Activated T-cell treated with anti-CD3 and anti-CD28 coated beads, Interleukin-2, amount 50 U/mL, for 72 hours (primary cell): Measurements from ENCODE around the gene PEAK3. TPM values are rescaled to one million over a fixed set of nuclear protein-coding genes. Genes with fewer than 3 reads are reported as not detected.
A peak's percentile ranks its signal among the peaks of the same experiment; 100 is the strongest.

Experiments
- ATAC-seq, 2 donors: fragments of 150-1000 bp; cut with Tn5 transposase; replicated peaks in 1 of 2; 2 replicates each; pipeline ENCODE4 v1.10.0; 2021; ENCODE audit warnings: moderate library complexity in 2 of 2, mild to moderate bottlenecking in 1 of 2
- DNase-seq, 2 donors: peaks; one replicate each; pipeline ENCODE4 v3.0.0; 2021 to 2022; ENCODE audit warnings: mixed read lengths in 1 of 2
- H3K27ac Mint-ChIP-seq: one replicate; pipeline ENCODE4 v1.8.0; 2022; ENCODE audit warnings: mild to moderate bottlenecking, moderate library complexity, mixed read lengths
- H3K27me3 Mint-ChIP-seq: one replicate; pipeline ENCODE4 v1.8.0; 2022; ENCODE audit warnings: low read depth, mixed read lengths
- H3K36me3 Mint-ChIP-seq, 2 donors: one replicate each; pipeline ENCODE4 v1.8.0; 2022; ENCODE audit warnings: mixed read lengths in 2 of 2, mild to moderate bottlenecking in 1 of 2; ENCODE audit not compliant: insufficient read depth in 2 of 2
- H3K4me1 Mint-ChIP-seq: one replicate; pipeline ENCODE4 v1.8.0; 2022; ENCODE audit warnings: low read depth, mixed read lengths
- H3K4me3 Mint-ChIP-seq, 2 donors: one replicate each; pipeline ENCODE4 v1.8.0; 2022; ENCODE audit warnings: mild to moderate bottlenecking in 2 of 2, mixed read lengths in 2 of 2, moderate library complexity in 2 of 2
- H3K9me3 Mint-ChIP-seq, 2 donors: one replicate each; pipeline ENCODE4 v1.8.0; 2022; ENCODE audit warnings: mixed read lengths in 2 of 2
- total RNA-seq, 2 donors: library from RNA; stranded (reverse); gene quantifications; one replicate each; pipeline ENCODE4 v1.2.3, GENCODE V29; 2022

Gene PEAK3
- total RNA-seq, 2 donors from 2014 or later: 0.09 TPM; not detected in 1

DNA sequence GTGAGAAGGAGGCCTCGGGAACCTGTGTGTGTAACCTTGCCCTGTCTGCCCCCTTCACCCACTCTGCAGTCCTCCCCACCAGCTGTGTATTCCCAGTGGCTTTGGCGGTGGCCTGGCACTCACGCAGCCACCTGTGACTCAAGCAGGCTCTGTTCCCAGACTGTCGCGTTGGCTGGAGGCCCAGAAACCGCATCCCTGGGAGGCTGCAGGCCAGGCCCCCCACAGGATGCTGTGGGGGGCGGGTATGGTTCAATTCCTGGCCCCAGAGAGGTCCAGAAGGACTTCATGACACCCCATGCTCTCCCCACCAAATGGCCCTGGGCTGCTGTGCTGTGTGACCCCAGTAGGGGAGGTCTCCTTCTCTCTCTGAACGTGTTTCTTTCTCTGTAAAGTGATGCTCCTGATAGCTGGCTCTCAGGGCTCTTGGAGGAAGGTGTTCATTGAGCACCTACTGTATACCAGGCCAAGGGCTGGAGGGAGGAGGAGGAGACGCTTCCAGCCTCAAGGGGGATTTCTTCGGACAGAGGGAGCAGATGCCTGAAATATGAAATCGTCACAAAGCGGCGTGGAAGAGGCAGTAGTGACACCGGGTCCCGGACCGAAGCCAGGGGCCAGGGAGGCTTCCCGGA, 27.9 kb upstream of the PEAK3 start:
- peaks cover under 1 to 2% of the 10 kb centered on the region in 2 donors for H3K9me3 Mint-ChIP-seq
- H3K27ac Mint-ChIP-seq: no peak overlapping the region
- ATAC-seq (no peak), DNase-seq (no peak)
- H3K36me3 Mint-ChIP-seq: peaks cover 3 to 4% of the 10 kb centered on the region in 2 donors
- H3K4me1 Mint-ChIP-seq: no peaks in the 10 kb centered on the region
- H3K27me3 Mint-ChIP-seq: peaks cover 55% of the 10 kb centered on the region
- no peak overlapping the region for H3K4me3 Mint-ChIP-seq

DNA sequence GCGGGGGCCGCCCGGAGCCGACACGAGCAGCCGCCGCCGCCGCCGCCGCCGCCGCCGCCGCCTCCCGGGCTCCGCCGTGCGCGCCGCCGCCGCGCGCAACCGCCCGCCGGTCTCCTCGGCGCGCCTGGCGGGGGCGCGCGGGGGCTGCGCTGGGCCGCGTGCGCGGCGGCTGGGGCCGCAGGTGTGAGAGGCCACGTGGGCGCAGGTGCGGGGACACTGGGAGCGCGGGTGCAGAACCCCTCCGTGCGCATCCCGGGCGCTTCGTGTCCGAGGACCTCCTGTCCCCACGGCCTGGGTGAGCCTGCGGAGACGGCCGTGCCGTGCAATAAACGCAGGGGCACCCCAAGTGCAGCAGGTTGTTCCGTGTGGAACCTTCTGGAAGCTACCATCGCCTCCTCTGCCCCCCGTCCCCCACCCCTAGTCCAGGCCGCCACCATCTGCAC, 26.2 kb upstream of the PEAK3 start, which contains the start of gene LINGO3:
LINGO3 (minus strand) TSS at position 41 of the 443 bp plus-strand sequence. CDS start 16,378 bp downstream, outside the sequence.
- Mint-ChIP-seq H3K27me3 (peaks cover 63% of the 10 kb centered on the region), H3K4me3 (peak within 1 kb of the TSS; percentile 62 to 69), H3K4me1 (peaks cover 1% of the 10 kb centered on the region), H3K9me3 (no peaks in the 10 kb centered on the region), H3K36me3 (peaks cover 0 to 2% of the 10 kb centered on the region in 2 donors), H3K27ac (no peak within 1 kb of the TSS)
- DNase-seq: no peak
- no peak for ATAC-seq

DNA sequence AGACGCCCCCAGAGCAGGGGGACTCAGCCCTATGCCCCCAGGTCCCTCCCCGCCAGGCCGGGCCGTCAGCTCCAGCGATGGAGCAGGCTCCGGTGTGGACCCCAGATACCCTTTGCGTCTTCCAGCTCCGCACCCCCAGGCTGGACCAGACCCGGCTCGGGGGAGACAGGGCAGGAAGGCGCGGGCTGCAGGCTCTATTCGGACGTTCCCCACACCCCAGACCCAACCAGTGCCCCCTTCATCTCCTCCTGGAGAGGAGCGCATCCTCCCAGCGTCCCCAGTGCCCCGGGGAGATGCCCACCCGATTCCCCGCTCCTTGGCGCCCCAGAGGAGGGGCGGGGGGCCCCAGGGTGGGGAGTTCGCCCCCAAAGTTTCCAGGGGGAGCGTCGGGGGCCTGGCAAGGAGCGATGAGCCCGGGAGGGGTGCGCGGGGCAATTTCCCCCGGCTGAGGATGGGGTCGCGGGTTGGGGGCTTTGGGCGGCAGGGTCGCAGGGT, 25.6 kb upstream of the PEAK3 start:
- Mint-ChIP-seq H3K27ac (no peak overlapping the region), H3K27me3 (peaks cover 64% of the 10 kb centered on the region), H3K36me3 (peaks cover 0 to 2% of the 10 kb centered on the region in 2 donors), H3K9me3 (no peaks in the 10 kb centered on the region), H3K4me3 (peak overlapping the region in 1 of 2 donors; percentile 15), H3K4me1 (peaks cover 7% of the 10 kb centered on the region)
- DNase-seq (no peak), ATAC-seq (no peak)

DNA sequence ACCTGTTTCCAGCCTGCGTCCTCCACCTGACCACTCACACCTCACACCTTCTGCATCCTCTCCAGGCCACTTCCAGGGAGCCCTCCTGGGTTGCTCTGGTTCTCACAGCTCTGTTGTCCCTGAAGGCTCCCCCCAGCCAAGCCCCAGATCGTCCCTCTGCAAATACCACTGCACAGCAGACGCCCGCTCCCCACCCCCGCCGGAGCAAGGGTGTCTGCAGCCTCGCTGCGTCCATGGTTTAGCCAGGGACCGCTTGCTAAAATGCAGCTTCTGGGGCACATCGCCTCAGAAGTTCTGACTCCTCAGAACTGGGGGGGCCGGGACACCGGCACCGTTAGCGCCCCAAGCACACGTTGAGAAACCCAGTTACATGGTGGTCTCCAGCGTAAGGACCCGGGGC, 25.0 kb upstream of the PEAK3 start:
- Mint-ChIP-seq H3K4me3 (peak overlapping the region in 1 of 2 donors; percentile 4), H3K27ac (no peak overlapping the region), H3K27me3 (peaks cover 64% of the 10 kb centered on the region), H3K4me1 (peaks cover 7% of the 10 kb centered on the region), H3K9me3 (no peaks in the 10 kb centered on the region), H3K36me3 (peaks cover 0 to 2% of the 10 kb centered on the region in 2 donors)
- DNase-seq: no peak
- no peak for ATAC-seq

DNA sequence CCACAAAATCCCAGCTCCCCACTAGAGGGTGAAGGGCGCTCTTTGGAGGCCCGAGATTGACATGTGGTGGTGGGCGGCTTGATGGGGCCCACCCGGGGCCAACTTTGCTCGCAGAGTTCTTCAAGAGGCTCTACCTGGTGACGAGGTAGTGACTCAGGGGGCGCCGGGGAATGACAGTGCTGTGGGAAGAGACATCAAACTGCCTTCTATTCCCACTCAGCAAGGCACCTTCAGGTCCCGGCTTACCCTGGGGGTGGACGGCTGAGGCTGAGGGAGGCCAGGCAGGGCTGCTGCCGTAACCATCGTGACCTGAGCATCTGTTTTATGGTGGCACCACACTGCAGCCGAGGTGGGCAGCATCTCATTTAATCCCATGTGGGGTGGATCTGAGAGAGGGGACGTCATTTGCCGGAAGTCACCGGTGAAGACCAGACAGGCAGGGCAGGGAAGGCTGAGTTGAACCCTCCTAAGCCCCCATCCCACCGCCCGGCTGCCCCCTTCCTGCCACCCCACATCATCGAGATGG, 24.4 kb upstream of the PEAK3 start:
- Mint-ChIP-seq H3K9me3 (no peaks in the 10 kb centered on the region), H3K36me3 (peaks cover 0 to 2% of the 10 kb centered on the region in 2 donors), H3K4me1 (peaks cover 7% of the 10 kb centered on the region), H3K27me3 (peaks cover 68% of the 10 kb centered on the region), H3K27ac (no peak overlapping the region), H3K4me3 (peak overlapping the region in 1 of 2 donors; percentile 24)
- no peak for DNase-seq
- peak in 1 of 2 donors; percentile 14 for ATAC-seq

DNA sequence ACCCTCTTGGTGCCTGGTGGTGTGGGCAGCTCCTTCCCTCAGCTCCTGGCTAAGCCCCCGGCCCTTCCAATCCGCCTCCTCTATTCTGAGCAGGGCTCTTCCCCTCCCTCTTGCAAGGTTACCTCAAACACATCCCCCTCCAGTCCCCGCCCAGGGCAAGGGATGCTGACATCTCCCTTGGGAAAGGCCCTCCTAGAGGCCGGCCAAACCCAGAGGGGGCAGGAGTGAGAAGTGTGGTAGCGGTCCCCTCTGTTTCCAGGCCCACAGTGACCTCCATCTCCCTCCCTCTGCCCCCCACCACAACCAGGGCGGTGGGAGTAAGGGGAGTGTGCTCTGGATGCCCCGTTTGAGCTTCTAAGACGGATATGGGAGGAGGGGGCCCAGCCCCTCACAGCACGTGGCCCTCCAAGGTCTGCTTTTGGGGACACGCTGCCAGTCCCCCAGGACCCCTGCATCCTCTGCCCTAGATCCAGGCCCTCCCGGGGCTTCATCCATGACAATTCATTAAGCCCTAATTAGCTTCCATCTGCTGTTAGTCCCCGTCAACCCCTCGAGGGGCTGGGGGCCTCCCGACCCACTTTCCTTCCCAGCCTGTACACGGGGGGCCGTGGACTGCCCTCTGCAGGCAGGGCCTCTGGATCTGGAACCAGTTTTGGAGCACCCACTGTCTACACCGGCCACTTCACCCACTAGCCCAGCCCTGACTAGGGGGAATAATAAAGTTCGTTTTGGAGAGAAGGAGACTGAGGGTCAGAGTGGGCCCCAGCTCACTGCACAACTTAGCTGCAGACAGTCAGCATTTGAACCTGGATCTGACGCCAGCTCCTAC, 23.7 kb upstream of the PEAK3 start:
- H3K27me3 Mint-ChIP-seq: peaks cover 71% of the 10 kb centered on the region
- no peak overlapping the region for H3K27ac Mint-ChIP-seq
- DNase-seq (no peak), ATAC-seq (peak in 1 of 2 donors; percentile 6)
- no peaks in the 10 kb centered on the region for H3K9me3 Mint-ChIP-seq
- H3K4me3 Mint-ChIP-seq: no peak overlapping the region
- peaks cover 0 to 2% of the 10 kb centered on the region in 2 donors for H3K36me3 Mint-ChIP-seq
- peaks cover 7% of the 10 kb centered on the region for H3K4me1 Mint-ChIP-seq

DNA sequence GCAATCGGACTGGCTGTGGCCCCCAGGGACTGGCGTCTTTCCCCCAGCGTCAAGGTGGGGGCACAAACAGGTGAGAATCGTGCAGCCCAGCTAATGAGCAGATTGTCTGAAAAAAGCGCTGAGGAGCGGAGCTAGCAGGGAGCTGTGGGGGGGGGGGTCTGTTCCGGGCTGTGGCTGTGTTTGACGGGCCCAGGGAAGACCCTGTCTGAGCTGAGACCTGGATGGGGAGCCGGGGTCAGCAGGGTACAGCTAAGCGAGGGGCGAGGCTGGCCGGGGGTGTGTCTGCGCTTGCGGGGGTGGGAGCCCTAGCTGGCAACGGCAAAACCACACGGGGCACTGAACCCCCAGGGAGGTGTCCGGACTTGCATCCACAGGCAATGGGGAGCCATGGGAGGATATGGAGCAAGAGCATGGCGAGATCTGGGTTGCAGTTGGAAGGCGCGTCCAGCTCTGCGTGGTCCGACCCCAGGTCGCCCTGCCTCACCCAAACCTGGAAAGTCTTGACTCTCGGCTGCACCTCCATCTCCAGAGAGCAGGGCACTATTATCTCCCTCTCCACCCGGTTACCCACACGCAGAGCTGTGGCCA, 21.3 kb upstream of the PEAK3 start:
- ATAC-seq (no peak), DNase-seq (no peak)
- no peak overlapping the region for H3K27ac Mint-ChIP-seq
- H3K4me1 Mint-ChIP-seq: peaks cover 7% of the 10 kb centered on the region
- H3K4me3 Mint-ChIP-seq: no peak overlapping the region
- H3K9me3 Mint-ChIP-seq: no peaks in the 10 kb centered on the region
- no peaks in the 10 kb centered on the region for H3K36me3 Mint-ChIP-seq
- peaks cover 54% of the 10 kb centered on the region for H3K27me3 Mint-ChIP-seq

DNA sequence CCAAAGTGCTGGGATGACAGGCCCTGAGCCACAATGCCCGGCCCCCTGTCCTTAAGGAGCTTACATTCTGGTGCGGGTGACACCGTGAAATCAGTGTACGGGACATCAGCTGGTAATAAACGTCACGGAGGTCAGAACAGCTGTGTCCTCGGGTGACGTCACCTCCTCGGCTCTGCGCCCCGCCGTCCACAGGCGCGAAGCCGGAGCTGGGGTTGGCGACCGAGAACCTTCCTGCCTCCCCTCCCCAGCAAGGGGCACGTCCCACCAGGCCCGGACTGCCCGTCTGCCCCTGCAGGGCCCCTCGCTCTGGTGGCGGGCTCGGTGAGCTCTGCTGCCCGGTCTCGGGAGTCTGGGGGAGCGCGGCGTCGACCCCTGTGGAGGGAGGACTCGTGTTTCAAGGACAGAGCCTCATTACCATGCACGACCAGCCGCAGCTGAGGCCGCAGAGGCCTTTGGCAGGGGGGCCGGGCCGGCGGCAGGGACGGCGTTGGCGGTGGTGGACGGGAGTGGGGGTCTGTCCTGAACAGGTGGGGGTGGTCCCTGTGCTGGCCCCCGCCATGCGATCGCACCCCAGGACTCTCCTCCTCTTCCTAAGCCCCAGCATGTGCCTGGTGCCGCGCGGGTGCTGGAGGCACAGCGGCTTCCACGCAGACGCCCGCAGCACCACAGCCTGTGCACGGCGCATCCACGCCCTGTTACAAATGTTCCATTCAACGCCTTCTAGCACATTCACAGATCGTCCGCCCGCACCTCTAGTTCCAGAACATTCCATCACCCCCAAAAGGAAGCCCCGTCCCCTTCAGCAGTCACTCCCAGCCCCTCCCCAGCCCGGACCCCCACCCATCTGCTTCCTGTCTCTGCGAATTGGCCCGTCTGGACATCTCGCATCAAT, 20.6 kb upstream of the PEAK3 start:
- H3K27ac Mint-ChIP-seq: no peak overlapping the region
- H3K36me3 Mint-ChIP-seq: no peaks in the 10 kb centered on the region
- H3K9me3 Mint-ChIP-seq: no peaks in the 10 kb centered on the region
- peak overlapping the region in 1 of 2 donors; percentile 29 for H3K4me3 Mint-ChIP-seq
- ATAC-seq (peak; percentile 33 to 35), DNase-seq (no peak)
- H3K27me3 Mint-ChIP-seq: peaks cover 54% of the 10 kb centered on the region
- peaks cover 7% of the 10 kb centered on the region for H3K4me1 Mint-ChIP-seq

DNA sequence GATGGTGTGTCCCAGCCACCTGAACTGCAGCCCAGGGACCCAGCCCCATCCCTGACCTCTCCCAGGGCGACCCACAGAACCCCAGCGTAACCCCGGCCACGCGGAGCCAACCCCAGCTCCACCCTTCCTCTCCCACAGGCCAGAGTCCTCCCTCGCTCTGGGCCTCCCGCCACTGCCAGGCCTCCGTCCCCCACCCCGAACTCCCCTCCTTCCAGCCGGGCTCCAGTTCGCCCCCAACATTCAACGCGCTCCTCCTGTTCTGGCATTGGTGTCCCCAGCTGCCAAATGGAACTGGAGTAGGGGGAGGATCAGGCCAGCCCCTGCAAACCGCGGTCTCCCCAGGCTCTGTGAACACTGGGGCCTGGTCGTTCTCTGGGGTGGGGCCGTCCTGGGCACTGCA, 18.6 kb upstream of the PEAK3 start:
- Mint-ChIP-seq H3K4me3 (no peak overlapping the region), H3K36me3 (no peaks in the 10 kb centered on the region), H3K9me3 (no peaks in the 10 kb centered on the region), H3K27ac (no peak overlapping the region), H3K4me1 (peaks cover 7% of the 10 kb centered on the region), H3K27me3 (peaks cover 35% of the 10 kb centered on the region)
- ATAC-seq (no peak), DNase-seq (no peak)

DNA sequence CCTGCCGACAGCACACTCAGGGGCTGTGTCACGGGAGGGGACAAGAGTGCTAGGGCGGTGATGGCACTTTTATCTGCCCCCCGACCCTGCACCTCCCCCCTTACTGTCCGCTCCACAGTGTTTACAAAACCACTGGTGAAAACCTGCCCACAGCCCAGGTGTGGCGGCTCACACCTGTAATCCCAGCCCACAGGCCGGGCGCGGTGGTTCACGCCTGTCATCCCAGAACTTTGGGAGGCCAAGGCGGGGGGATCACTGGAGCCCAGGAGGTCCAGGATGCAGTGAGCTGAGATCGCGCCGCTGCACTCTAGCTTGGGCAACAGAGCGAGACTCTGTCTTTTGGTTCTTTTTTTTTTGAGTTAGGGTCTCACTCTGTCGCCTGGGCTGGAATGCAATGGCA, 14.2 kb upstream of the PEAK3 start:
- H3K4me3 Mint-ChIP-seq: no peak overlapping the region
- no peak for ATAC-seq
- H3K4me1 Mint-ChIP-seq: no peaks in the 10 kb centered on the region

DNA sequence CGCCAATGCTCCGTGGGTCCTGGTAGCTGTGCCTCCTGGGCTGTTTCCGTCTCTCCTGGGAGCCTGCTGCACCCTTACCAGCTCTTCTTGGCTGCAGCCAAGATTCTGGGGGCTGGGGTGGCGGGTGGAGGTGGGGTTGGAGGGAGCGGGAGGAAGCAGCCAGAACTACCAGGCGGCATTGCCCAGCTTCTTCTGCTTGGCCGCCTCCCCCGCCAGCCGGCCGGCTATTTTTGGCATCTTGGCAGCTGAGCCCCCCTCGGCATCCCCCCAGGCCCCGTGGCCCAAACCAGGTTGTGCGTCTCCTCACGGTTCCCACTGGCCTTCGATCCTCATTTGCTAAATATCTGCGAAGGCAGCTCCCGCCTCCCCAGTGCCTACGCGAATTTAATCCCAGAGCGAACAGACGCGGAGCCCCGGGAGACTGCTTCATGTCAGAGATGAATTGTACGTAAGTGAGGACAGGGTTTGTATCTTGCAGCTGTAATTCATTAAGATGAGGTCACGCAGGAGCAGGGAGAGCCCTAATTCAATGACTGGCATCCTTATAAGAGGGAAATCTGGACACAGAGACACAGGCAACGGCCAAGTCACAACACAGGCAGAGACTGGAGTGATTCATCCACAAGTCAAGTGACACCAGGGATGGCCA, 12.8 kb upstream of the PEAK3 start:
- Mint-ChIP-seq H3K27me3 (no peaks in the 10 kb centered on the region), H3K9me3 (no peaks in the 10 kb centered on the region), H3K27ac (no peak overlapping the region), H3K4me3 (no peak overlapping the region), H3K36me3 (peaks cover 0 to 2% of the 10 kb centered on the region in 2 donors), H3K4me1 (peaks cover 2% of the 10 kb centered on the region)
- DNase-seq (no peak), ATAC-seq (no peak)

More for the DNA sequence above, 14.2 kb upstream of the PEAK3 start:
- H3K36me3 Mint-ChIP-seq: no peaks in the 10 kb centered on the region
- no peak for DNase-seq
- H3K9me3 Mint-ChIP-seq: no peaks in the 10 kb centered on the region
- H3K27ac Mint-ChIP-seq: no peak overlapping the region
- peaks cover 1% of the 10 kb centered on the region for H3K27me3 Mint-ChIP-seq
